Thyroid gland (tissue), 4 donors: ENCODE data around the gene NCAPD2.
A peak's percentile ranks its signal among the peaks of the same experiment; 100 is the strongest.

Experiments used
- CTCF ChIP-seq, 6 experiments: fragments of 200-600 bp in 3 of 6; fragments of 450-650 bp in 3 of 6; sonication (generic) in 3 of 6; IDR thresholded peaks; one replicate each; pipeline ENCODE4 v1.5.1; 2016 to 2019; ENCODE audit warnings: antibody characterized with exemption in 6 of 6, mild to moderate bottlenecking in 2 of 6, inconsistent platforms in 1 of 6, moderate library complexity in 1 of 6
- POLR2A ChIP-seq, 2 donors: fragments of 450-650 bp; IDR thresholded peaks; one replicate each; pipeline ENCODE4 v1.6.1; 2017; ENCODE audit warnings: antibody characterized with exemption in 2 of 2, mild to moderate bottlenecking in 2 of 2, moderate library complexity in 1 of 2

DNA sequence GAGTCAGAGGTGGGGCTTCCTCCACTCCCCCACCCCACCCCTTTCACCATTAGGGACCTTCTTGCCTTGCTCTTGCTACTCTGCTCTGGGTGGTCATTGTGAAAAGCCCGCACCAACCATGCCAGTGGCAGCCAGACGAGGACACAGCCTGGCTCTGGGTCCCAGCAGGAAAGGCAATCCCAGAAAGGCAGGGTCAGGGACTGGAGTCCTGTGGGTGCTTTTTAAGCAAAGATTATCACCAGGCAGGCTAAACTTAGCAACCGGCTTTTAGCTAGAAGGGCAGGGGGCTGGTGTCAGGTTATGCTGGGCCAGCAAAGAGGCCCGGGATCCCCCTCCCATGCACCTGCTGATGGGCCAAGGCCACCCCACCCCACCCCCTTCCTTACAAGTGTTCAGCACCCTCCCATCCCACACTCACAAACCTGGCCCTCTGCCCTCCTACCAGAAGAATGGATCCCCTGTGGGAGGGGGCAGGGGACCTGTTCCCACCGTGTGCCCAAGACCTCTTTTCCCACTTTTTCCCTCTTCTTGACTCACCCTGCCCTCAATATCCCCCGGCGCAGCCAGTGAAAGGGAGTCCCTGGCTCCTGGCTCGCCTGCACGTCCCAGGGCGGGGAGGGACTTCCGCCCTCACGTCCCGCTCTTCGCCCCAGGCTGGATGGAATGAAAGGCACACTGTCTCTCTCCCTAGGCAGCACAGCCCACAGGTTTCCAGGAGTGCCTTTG is 39.2 kb downstream of the NCAPD2 start:
- no peak for TF ChIP-seq CTCF (IDR thresholded peaks at IDR 0.05)
- TF ChIP-seq POLR2A (IDR thresholded peaks at IDR 0.05) = peak in 1 of 2 donors; percentile 46
